ENCODE measurements around the gene PHF21A.

The PHF21A gene

DNA sequence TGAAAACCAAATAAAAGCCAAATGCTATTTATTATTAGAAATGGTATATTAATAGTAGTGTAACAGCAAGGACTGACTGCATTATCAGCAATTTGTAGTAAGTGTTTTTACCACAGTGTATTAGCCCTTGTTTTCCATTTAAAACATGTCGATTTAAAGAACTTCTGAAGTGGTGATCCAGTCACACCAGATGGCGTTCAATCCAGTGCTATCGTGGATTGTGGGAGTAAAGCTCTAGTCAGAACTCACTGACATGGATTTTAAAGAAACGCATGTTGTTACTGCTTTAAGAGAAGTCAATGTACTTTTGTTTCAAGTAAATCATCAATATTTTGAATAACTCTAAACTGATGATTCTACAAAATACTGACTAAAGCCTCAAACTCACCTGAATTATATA, 147.7 kb downstream of the PHF21A start:
- DNase-seq, result no peak

GRCh38 chr11:45968901-45969300, 152.4 kb downstream of the PHF21A start:
- DNase-seq, result no peak

GRCh38 chr11:45967506-45967905, 153.7 kb downstream of the PHF21A start:
- DNase-seq, result no peak

- peak; percentile 83 for DNase-seq
Observed at GRCh38 chr11:45964911-45965389, 156.3 kb downstream of the PHF21A start.

DNA sequence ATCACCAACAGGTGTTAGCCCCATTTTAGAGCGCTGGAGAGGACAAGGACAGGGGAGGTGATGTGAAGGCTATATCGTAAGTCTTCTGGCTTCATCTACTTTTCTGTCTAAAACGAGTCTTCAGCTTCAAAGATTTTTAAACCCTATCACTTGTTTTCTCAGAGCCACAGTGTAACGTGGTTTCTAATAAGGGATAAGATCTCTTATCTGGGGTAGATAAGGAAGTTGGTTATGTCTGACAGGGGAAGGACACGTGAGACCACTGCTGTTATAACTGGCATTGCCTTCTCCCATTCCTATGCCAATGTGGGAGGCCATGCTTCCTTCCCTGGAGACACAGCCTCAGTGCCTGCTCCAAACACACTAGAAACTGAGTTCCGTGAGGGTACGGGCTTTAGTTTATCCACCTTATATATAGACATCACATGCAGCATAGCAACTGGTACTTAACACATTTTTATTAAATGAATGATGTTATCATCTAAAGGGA, 159.5 kb downstream of the PHF21A start:
- DNase-seq, result no peak

GRCh38 chr11:45960387-45961095, 160.7 kb downstream of the PHF21A start:
- DNase-seq, result no peak

GRCh38 chr11:45959851-45960250, 161.4 kb downstream of the PHF21A start:
- no peak for DNase-seq

GRCh38 chr11:45949992-45950407, 171.3 kb downstream of the PHF21A start:
- DNase-seq, result no peak

DNA sequence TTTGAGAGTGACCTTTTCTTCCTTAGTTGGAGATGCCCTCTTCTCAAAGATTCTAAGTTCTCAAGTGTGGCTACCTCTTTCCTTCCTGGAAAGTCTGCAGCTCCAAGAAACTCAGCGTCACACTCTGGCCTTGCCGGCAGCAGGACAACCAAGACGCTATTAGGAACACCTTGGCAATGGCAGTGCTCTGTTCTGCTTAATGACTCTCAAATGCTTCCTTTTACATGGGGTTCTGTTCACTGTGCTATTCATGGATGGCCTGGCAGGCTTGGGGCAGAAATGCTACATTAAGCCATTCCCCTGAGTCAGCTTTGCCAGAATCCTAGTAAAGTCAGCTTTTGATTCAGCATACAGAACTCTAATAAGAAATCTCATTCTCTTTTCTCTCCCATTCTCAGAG, 172.9 kb downstream of the PHF21A start:
- DNase-seq, result no peak

GRCh38 chr11:45947885-45948284, 173.4 kb downstream of the PHF21A start:
- DNase-seq, result no peak

- no peak for DNase-seq
Observed at GRCh38 chr11:45945397-45945999, 175.8 kb downstream of the PHF21A start.

- DNase-seq, result no peak
Observed at GRCh38 chr11:45942381-45942780, 178.9 kb downstream of the PHF21A start.

DNA sequence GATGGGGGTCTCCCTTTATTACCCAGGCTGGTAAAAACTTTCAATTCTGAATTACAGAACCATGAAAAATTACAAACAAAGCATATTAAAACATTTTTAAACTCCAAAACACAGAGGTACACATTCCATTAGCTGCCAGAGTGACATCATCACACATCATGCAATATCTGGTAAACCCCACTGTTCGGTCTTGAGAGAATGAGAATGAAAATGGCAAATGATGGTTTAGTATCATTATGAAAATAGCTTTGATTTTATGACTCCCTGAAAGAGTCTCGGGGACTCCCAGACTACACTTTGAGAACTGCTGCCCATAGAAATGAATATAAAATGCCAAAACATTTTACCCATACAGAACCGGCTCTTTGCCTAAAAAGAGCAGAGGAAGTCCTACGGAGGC, 180.0 kb downstream of the PHF21A start:
- DNase-seq, result no peak

GRCh38 chr11:45939836-45940235, 181.4 kb downstream of the PHF21A start:
- no peak for DNase-seq

DNA sequence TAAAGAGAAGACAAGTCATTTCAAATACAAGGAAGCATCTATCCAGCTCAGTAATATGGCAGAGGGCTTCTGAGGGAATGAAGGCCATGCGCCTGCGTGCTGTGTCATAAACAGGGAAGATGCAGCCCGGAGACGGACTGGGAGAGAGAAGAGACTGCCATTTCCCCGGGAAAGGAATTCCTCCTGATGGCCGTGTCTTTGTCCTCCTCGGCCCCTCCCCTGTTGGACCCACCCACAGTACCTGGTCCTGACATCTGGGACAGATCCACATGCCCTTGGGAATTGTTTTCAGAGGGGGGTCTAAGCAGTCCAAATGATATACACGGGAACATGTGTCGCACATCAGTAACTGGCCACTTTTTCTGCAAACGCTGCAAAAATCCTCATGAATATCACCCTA, 183.3 kb downstream of the PHF21A start:
- no peak for DNase-seq

DNA sequence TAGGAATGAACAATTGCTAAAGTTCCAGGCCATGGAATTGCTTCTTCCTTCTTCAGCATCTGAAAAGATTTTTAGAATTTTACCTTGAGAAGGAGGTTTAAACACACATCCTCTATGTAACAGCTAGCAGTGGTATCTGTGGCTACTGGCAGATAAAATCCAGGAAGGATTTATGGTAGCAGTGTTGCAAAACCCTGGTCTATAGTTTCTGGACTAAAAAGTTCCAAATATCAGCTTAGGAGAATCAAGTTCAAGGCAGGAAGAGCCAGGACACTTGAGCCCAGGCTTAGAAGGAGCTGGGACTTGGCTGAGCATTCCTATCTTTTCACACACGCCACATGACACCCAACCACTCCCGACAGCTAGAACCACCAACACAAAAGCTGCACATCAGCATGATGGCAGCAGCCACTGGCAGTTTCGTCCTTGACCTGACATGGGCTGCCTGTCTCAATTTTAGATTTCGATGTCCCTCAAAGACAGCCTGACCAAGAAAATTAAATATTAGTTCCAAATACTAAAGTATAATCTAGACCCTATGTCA, 184.7 kb downstream of the PHF21A start:
- DNase-seq, result no peak

GRCh38 chr11:45935349-45936064, 185.7 kb downstream of the PHF21A start:
- DNase-seq, result no peak

GRCh38 chr11:45934580-45935318, 186.5 kb downstream of the PHF21A start:
- no peak for DNase-seq

DNA sequence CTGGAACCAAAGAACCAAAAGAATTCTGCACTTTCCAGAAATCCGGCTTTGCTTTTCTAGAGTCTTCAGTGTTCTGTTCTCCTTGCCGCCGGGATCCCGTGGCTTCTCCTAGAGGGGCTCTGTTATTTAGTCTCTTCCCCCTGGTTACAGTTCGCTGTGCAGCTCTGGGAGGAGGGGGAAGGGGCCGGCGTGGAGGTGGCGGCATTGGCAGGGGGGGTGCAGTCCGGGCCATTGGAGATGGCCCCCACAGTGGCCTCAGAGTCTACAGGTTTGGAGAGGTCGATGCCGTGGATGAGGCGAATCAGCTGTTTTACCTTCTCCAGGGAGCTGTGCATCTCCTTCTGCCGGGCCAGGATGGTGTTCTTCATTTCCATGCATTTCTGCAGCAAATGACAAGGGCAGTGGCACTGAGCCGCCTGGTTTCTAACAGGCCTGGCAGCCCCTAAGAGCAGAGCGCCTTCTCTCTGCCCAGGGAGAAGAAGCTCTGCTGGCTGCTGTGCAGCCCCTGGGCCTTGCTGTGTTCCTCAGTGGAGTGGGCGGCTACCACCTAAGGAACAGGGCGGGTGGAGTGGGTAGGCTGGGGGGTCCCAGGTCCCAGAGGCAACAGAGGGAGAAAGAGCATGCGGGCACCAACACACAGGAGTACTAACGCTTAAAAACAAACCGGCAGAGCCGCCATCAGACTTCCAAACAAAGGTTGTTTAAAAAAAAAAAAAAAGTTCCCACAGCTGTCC, 187.2 kb downstream of the PHF21A start:
- DNase-seq, result no peak

DNA sequence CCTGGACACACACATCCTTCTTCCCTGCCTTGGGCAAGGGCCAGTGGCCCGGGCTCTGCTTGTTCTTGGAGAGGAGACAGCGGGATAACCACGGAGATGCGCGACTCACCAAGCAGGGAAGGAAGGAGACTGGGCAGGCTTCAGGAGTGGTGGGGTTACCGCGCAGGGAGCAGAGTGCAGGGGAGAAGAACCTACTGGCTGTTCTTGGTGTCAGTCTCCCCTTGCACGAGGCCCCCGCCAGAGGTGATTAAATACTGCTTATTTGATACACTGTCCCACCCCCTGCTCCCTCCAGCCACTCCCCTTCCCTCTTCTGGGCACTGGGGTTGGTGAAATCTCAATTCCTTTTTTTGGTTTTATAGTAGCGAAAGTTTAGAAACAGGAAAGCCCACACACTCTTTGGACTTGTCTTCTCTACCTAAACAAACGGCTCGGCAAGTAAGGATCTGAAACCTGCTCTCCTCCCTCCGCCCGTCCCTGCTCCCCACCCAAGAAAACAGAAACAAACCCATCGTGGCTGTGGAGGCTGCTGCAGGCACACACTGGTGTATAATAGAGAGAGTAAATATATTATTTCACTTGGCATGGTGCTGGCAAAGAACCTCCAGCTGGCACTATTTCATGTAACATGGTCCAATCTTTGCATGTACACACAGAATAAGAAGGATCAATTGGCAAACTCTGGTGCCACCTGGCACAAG, 188.0 kb downstream of the PHF21A start:
- no peak for DNase-seq

GRCh38 chr11:45932217-45932616, 189.0 kb downstream of the PHF21A start:
- no peak for DNase-seq

All from activated effector memory CD4-positive, alpha-beta T cell treated with anti-CD3 and anti-CD28 coated beads, Interleukin-2, amount 50 U/mL, for 16 hours (primary cell).